ENCODE measurements around the gene LSMEM2.
A peak's percentile ranks its signal among the peaks of the same experiment; 100 is the strongest.

Gene LSMEM2

DNA sequence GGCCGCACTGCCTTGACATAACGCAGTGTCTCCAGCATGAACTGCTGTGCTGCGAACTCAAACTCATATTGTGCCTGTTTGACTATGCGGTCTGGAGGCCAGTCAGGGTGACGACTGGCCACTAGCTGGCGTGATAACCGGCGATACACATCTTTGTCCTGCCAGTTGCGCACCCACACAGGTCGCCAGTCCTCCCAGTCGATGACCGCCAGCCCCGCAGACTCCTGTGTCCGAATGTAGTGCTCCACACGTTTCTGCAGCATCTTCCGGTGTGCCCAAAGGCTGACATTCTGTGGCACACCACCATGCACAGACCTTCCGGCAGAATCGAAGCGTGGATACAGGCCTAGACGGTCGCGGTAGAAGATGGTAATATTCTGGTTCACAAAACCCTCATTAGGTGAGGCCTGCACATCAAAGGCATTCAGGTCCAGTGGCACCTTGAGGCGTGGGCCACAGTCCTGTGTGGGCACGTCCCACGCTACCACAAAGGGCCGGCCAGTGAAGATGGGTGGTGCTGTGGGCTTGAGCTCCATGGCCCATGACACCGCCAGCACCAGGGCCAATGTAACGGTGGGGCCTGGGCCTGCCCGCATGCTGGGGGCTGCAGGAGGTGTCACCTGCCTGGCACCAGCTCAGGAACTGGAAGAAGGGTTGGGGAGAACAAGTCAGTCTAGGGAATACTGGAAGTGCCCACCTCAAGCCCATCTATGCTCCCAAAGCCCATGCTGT lies 41.2 kb downstream of the LSMEM2 start:
- TF ChIP-seq, protein P1, sequence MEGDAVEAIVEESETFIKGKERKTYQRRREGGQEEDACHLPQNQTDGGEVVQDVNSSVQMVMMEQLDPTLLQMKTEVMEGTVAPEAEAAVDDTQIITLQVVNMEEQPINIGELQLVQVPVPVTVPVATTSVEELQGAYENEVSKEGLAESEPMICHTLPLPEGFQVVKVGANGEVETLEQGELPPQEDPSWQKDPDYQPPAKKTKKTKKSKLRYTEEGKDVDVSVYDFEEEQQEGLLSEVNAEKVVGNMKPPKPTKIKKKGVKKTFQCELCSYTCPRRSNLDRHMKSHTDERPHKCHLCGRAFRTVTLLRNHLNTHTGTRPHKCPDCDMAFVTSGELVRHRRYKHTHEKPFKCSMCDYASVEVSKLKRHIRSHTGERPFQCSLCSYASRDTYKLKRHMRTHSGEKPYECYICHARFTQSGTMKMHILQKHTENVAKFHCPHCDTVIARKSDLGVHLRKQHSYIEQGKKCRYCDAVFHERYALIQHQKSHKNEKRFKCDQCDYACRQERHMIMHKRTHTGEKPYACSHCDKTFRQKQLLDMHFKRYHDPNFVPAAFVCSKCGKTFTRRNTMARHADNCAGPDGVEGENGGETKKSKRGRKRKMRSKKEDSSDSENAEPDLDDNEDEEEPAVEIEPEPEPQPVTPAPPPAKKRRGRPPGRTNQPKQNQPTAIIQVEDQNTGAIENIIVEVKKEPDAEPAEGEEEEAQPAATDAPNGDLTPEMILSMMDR (IDR thresholded peaks at IDR 0.05; ENCODE audit: unreplicated experiment in 3 of 3), result no peak
- H3K36me3 Mint-ChIP-seq (ENCODE audit: low read depth), result peaks cover 41% of the 10 kb centered on the region
- peak overlapping the region; percentile 93 to 99 (median 99) for H3K4me3 Mint-ChIP-seq
- H3K9me3 Mint-ChIP-seq, result no peaks in the 10 kb centered on the region
- H3K27me3 Mint-ChIP-seq (ENCODE audit: low read depth), result no peaks in the 10 kb centered on the region
- H3K4me1 Mint-ChIP-seq, result peaks cover 41% of the 10 kb centered on the region
- H3K27ac Mint-ChIP-seq, result peak overlapping the region; percentile 99

DNA sequence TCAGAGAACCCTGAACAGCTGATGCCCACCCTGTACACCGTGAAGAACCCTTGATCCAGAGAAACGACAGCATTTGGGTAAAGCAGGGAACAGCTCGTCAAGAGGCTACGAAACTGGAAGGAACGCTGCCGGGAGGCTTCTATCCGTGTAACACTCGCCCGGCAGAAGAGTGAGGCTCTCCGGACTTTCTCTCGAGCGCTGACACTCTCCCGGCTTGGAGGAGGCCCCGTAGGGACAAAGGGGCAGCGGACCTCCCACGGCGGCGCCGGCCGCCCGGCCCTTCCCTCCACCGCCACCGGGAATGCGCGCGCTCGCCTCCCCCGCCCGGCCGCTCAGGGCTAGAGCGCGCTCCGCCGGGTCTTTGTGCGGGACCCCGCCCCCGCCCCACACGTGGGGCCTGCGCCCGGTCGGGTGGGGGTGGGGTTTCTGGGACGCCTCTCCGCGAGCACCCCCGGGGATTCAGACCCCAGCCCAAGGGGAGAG lies 42.0 kb downstream of the LSMEM2 start:
- TF ChIP-seq, protein P1 (IDR thresholded peaks at IDR 0.05; ENCODE audit: unreplicated experiment in 3 of 3), result no peak
- Mint-ChIP-seq H3K4me1 (peaks cover 41% of the 10 kb centered on the region), H3K4me3 (peak overlapping the region; percentile 93 to 99 (median 99)), H3K27me3 (ENCODE audit: low read depth) (no peaks in the 10 kb centered on the region), H3K36me3 (ENCODE audit: low read depth) (peaks cover 36% of the 10 kb centered on the region), H3K9me3 (no peaks in the 10 kb centered on the region), H3K27ac (peak overlapping the region; percentile 99)

DNA sequence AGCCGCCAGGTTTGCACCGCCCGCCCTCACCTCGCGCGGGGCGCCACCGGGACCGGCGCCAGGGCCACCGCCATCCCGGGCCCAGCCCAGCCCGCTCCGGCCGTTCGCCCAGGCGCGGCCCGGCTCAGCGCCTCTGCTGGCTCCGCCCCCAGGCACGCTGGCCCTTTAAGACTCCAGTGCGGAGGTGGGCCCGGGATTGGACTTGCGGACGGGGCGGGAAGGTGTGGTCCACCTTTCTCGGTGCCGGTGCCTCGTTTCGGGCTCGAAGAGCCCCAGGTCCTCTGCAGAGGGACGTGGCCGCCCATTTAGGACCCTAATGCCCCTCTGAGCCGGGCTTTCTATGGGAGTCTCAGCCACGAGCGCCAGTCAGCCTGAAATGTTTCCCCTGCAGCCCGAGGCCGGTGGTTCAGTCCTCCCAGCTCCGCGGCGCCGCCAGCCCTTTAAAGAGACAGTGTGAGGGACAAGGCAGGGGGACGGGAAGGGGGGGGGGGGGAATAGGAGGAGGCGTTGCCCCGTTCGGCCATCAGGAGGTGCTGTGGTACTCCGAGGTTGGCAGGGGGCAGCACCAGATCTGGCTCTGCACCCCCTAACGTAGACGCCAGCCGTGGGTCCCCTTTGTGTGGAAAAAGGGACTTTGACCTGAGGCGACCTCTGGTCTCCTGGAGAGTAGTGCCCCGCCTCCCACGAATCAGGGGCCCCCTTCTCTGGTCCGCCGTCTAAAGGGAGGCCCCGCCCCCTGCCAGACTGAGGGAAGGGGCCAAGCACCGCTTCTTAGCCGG lies 42.6 kb downstream of the LSMEM2 start:
- H3K4me3 Mint-ChIP-seq, result peak overlapping the region; percentile 86 to 92 (median 88)
- H3K27ac Mint-ChIP-seq, result peak overlapping the region; percentile 99 to 100 (median 99)
- no peaks in the 10 kb centered on the region for H3K27me3 Mint-ChIP-seq (ENCODE audit: low read depth)
- H3K4me1 Mint-ChIP-seq, result peaks cover 41% of the 10 kb centered on the region
- TF ChIP-seq, protein P1 (IDR thresholded peaks at IDR 0.05; ENCODE audit: unreplicated experiment in 3 of 3), result peak; percentile 65 to 73 (median 71)
- H3K9me3 Mint-ChIP-seq, result no peaks in the 10 kb centered on the region
- H3K36me3 Mint-ChIP-seq (ENCODE audit: low read depth), result peaks cover 30% of the 10 kb centered on the region

DNA sequence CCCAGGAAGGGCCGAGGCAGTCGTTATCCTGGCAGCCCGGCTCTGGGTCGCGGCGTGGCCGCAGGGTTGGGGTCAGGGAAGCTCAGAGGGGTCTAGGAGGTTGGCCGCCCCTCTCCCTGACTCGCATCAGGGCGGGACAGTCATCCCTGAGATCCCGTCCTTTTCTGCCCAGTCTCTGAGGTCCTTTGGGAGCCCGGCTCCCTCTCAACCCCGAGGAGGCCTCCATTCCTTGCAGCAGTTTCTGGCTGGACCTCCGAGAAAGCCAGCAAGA lies 43.2 kb downstream of the LSMEM2 start:
- peaks cover 41% of the 10 kb centered on the region for H3K4me1 Mint-ChIP-seq
- TF ChIP-seq, protein P1 (IDR thresholded peaks at IDR 0.05; ENCODE audit: unreplicated experiment in 3 of 3), result no peak
- H3K27me3 Mint-ChIP-seq (ENCODE audit: low read depth), result no peaks in the 10 kb centered on the region
- peak overlapping the region; percentile 99 to 100 (median 99) for H3K27ac Mint-ChIP-seq
- peaks cover 25% of the 10 kb centered on the region for H3K36me3 Mint-ChIP-seq (ENCODE audit: low read depth)
- H3K9me3 Mint-ChIP-seq, result no peaks in the 10 kb centered on the region
- peak overlapping the region; percentile 86 to 92 (median 88) for H3K4me3 Mint-ChIP-seq

DNA sequence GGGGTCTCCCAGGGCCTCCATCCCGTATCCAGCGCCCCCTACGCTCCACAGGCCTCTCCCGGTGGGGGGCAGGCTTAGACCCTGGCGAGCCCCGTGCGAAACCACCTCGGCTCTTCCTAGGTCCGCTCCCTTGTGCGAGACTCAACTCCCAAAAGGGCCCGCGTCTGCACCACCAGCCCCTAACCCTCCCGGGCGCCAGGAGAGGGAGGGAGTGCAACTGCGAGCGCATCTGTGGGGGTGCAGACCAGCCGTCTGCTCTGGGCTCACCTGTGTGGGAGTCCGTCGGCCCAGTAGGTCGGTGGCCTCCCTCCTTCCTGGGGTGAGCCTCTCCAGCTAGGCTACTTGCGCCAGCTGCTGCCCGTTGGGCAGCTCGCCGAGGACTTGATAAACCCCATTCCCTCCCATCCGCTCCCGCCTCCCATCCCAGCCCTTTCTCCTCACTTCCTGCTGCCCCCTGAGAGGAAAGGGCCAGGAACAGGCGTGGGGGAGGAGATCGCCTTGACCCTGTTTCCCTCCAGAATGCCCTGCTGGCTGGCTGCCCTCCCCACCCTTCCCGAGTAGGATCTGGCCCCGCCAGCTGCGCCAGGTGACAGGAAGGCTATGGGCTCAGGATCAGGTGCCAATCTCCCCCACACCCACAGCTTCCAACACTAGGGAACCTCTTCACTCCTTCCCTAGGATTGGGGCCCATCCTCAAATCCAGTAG lies 43.7 kb downstream of the LSMEM2 start, which contains the start of gene HYAL2:
HYAL2 (minus strand) TSS at position 360 of the 706 bp plus-strand sequence. CDS start 2,256 bp downstream, outside the sequence.
- peaks cover 21% of the 10 kb centered on the region for H3K36me3 Mint-ChIP-seq (ENCODE audit: low read depth)
- H3K4me1 Mint-ChIP-seq, result peaks cover 41% of the 10 kb centered on the region
- H3K27ac Mint-ChIP-seq, result peak within 1 kb of the TSS; percentile 99 to 100 (median 99)
- no peaks in the 10 kb centered on the region for H3K9me3 Mint-ChIP-seq
- TF ChIP-seq, protein P1 (IDR thresholded peaks at IDR 0.05; ENCODE audit: unreplicated experiment in 3 of 3), result no peak
- H3K27me3 Mint-ChIP-seq (ENCODE audit: low read depth), result no peaks in the 10 kb centered on the region
- peak within 1 kb of the TSS; percentile 86 to 92 (median 88) for H3K4me3 Mint-ChIP-seq

Measured in nephron (organoid).